H9 (cell line): ENCODE results near the gene QARS1. TPM values are rescaled to one million over a fixed set of nuclear protein-coding genes. Genes with fewer than 3 reads are reported as not detected.
A peak's percentile ranks its signal among the peaks of the same experiment; 100 is the strongest.

Experiments
- DNase-seq: peaks from one replicate; pipeline ENCODE4 v3.0.0-alpha.2; 2017
- H2AFZ ChIP-seq: one replicate; pipeline ENCODE4 v1.6.1; 2013; ENCODE audit warnings: mild to moderate bottlenecking, low read length, control low read depth, moderate library complexity
- H2AK5ac ChIP-seq: 2 replicates; pipeline ENCODE4 v1.6.1; 2013; ENCODE audit warnings: low read length, control low read depth, mixed read lengths; ENCODE audit not compliant: insufficient read length
- H2BK120ac ChIP-seq: one replicate; pipeline ENCODE4 v1.6.1; 2013; ENCODE audit warnings: low read depth, mild to moderate bottlenecking, low read length, control low read depth, inconsistent platforms; ENCODE audit not compliant: poor library complexity, severe bottlenecking
- H2BK12ac ChIP-seq: 2 replicates; pipeline ENCODE4 v1.6.1; 2013; ENCODE audit warnings: low read length, control low read depth, mixed read lengths, low read depth; ENCODE audit not compliant: insufficient read length
- H2BK15ac ChIP-seq: 2 replicates; pipeline ENCODE4 v1.6.1; 2013; ENCODE audit warnings: low read depth, low read length, control low read depth
- H2BK20ac ChIP-seq: one replicate; pipeline ENCODE4 v1.6.1; 2013; ENCODE audit warnings: low read depth, mild to moderate bottlenecking, low read length, control low read depth, inconsistent platforms; ENCODE audit not compliant: poor library complexity, severe bottlenecking
- H2BK5ac ChIP-seq: 2 replicates; pipeline ENCODE4 v1.6.1; 2013; ENCODE audit warnings: low read length, control low read depth, mixed read lengths; ENCODE audit not compliant: insufficient read length
- H3K14ac ChIP-seq: 2 replicates; pipeline ENCODE4 v1.6.1; 2013; ENCODE audit warnings: low read length, control low read depth; ENCODE audit not compliant: insufficient read depth
- H3K18ac ChIP-seq: 2 replicates; pipeline ENCODE4 v1.6.1; 2013; ENCODE audit warnings: low read depth, mild to moderate bottlenecking, mixed read lengths, low read length, control low read depth; ENCODE audit not compliant: insufficient read length
- H3K23ac ChIP-seq: 2 replicates; pipeline ENCODE4 v1.6.1; 2013; ENCODE audit warnings: low read length, control low read depth, mixed read lengths, low read depth; ENCODE audit not compliant: insufficient read length
- H3K23me2 ChIP-seq: 2 replicates; pipeline ENCODE4 v1.6.1; 2013; ENCODE audit warnings: low read depth, mild to moderate bottlenecking, mixed read lengths, low read length, control low read depth; ENCODE audit not compliant: insufficient read length, poor library complexity, severe bottlenecking
- H3K27ac ChIP-seq: 2 replicates; pipeline ENCODE4 v1.5.1; 2013; ENCODE audit warnings: low read length, control low read depth, mixed read lengths, low read depth; ENCODE audit not compliant: insufficient read length
- H3K27me3 ChIP-seq: 2 replicates; pipeline ENCODE4 v1.6.1; 2013; ENCODE audit warnings: low read length, control low read depth, inconsistent platforms; ENCODE audit not compliant: insufficient read depth
- H3K4ac ChIP-seq: 2 replicates; pipeline ENCODE4 v1.6.1; 2013; ENCODE audit warnings: low read depth, mild to moderate bottlenecking, control low read depth, inconsistent platforms, low read length, moderate library complexity
- H3K4me1 ChIP-seq: 2 replicates; pipeline ENCODE4 v1.6.1; 2013; ENCODE audit warnings: low read length, control low read depth, inconsistent platforms; ENCODE audit not compliant: insufficient read depth
- H3K4me2 ChIP-seq: 2 replicates; pipeline ENCODE4 v1.6.1; 2013; ENCODE audit warnings: low read length, control low read depth, mixed read lengths; ENCODE audit not compliant: insufficient read length, insufficient read depth
- H3K56ac ChIP-seq: 2 replicates; pipeline ENCODE4 v1.6.1; 2013; ENCODE audit warnings: low read depth, mild to moderate bottlenecking, mixed read lengths, low read length, control low read depth; ENCODE audit not compliant: insufficient read length
- H3K79me1 ChIP-seq: 2 replicates; pipeline ENCODE4 v1.6.1; 2013; ENCODE audit warnings: low read depth, mild to moderate bottlenecking, moderate library complexity, low read length, control low read depth, inconsistent platforms; ENCODE audit not compliant: insufficient read depth, poor library complexity, severe bottlenecking
- H3K79me2 ChIP-seq: 2 replicates; pipeline ENCODE4 v1.6.1; 2013; ENCODE audit warnings: low read length, control low read depth, inconsistent platforms; ENCODE audit not compliant: insufficient read depth
- H3K9ac ChIP-seq: 2 replicates; pipeline ENCODE4 v1.6.1; 2013; ENCODE audit warnings: low read length, control low read depth, mixed read lengths; ENCODE audit not compliant: insufficient read length; ENCODE audit errors: extremely low read depth
- H3K9me3 ChIP-seq: one replicate; pipeline ENCODE4 v1.6.1; 2013; ENCODE audit warnings: low read depth, low read length, inconsistent platforms; ENCODE audit not compliant: control insufficient read depth
- H3T11ph ChIP-seq: one replicate; pipeline ENCODE4 v1.6.1; 2013; ENCODE audit warnings: mild to moderate bottlenecking, low read length, control low read depth, inconsistent platforms
- H4K20me1 ChIP-seq: one replicate; pipeline ENCODE4 v1.6.1; 2013; ENCODE audit not compliant: control insufficient read depth, insufficient read length, insufficient read depth
- H4K5ac ChIP-seq: 2 replicates; pipeline ENCODE4 v1.6.1; 2013; ENCODE audit warnings: low read depth, mild to moderate bottlenecking, mixed read lengths, low read length, control low read depth; ENCODE audit not compliant: insufficient read length
- H4K8ac ChIP-seq: replicated peaks from 2 replicates; pipeline ENCODE4 v1.6.1; 2013; ENCODE audit warnings: low read length, control low read depth, mixed read lengths, low read depth; ENCODE audit not compliant: insufficient read length
- H4K91ac ChIP-seq: 2 replicates; pipeline ENCODE4 v1.6.1; 2013; ENCODE audit warnings: low read depth, mild to moderate bottlenecking, moderate library complexity, mixed read lengths, low read length, control low read depth; ENCODE audit not compliant: insufficient read length
- H3K27ac Mint-ChIP-seq, 3 experiments: 2 replicates in 2 of 3; 3 replicates in 1 of 3; pipeline ENCODE4 v1.8.0; 2020 to 2021; ENCODE audit warnings: mixed read lengths in 3 of 3, mild to moderate bottlenecking in 1 of 3, moderate library complexity in 1 of 3
- H3K27me3 Mint-ChIP-seq: 2 replicates; pipeline ENCODE4 v1.8.0; 2021; ENCODE audit warnings: low read depth, mild to moderate bottlenecking, moderate library complexity, mixed read lengths
- H3K36me3 Mint-ChIP-seq, 3 experiments: 2 replicates in 2 of 3; 3 replicates in 1 of 3; pipeline ENCODE4 v1.8.0; 2020 to 2021; ENCODE audit warnings: low read depth in 3 of 3, mixed read lengths in 3 of 3; ENCODE audit not compliant: insufficient read depth in 1 of 3
- H3K4me1 Mint-ChIP-seq, 2 experiments: 2 replicates each; pipeline ENCODE4 v1.8.0; 2020; ENCODE audit warnings: mixed read lengths in 2 of 2
- H3K4me3 Mint-ChIP-seq, 2 experiments: 2 replicates in 1 of 2; 3 replicates in 1 of 2; pipeline ENCODE4 v1.8.0; 2020 to 2021; ENCODE audit warnings: mild to moderate bottlenecking in 2 of 2, mixed read lengths in 2 of 2, moderate library complexity in 1 of 2
- H3K9me3 Mint-ChIP-seq, 2 experiments: 2 replicates in 1 of 2; 3 replicates in 1 of 2; pipeline ENCODE4 v1.8.0; 2020; ENCODE audit warnings: mild to moderate bottlenecking in 2 of 2, mixed read lengths in 2 of 2, moderate library complexity in 1 of 2
- WGBS: extraction: QIAGEN DNeasy Blood & Tissue Kit; methylation state at CpG from one replicate; pipeline ENCODE4 v1.1.7; 2013; ENCODE audit warnings: missing lambda C conversion rate, low lambda C conversion rate, mixed read lengths; ENCODE audit not compliant: insufficient read length; ENCODE audit errors: extremely low coverage; 5-methylcytosine and 5-hydroxymethylcytosine counted together
- total RNA-seq: library from RNA; stranded (reverse); gene quantifications from 2 replicates; pipeline ENCODE4 v1.2.1, GENCODE V29; 2021
- TF ChIP-seq, protein P1 (sequence below): fragments of 200-600 bp; sonication (generic); conservative IDR thresholded peaks from 3 replicates; pipeline ENCODE4 v1.8.0; 2021; ENCODE audit warnings: antibody characterized with exemption, mild to moderate bottlenecking

Gene QARS1
- total RNA-seq, 1 experiment from 2014 or later, result 390 TPM

DNA sequence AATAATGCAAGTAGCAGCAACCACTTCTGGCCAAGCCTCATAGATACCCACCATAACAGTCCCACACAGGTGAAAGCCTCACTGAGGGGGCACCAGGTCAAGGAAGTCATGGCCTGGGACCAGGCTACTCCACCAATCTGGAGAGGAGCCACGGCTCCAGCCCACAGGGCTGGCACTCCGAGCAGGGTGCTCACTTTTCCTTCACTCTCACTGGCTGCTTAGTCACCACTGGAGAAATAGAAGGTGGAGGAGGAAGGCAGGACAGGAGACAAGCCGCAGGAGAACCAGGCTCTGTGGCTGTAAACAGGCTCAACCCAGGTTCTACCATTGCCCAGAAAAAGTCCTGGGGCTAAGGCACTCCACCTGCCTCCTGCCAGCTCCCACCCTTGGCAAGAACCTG, 14.9 kb upstream of the QARS1 start:
- no peak overlapping the region for H3K27ac ChIP-seq
- no peak overlapping the region for H2AK5ac ChIP-seq
- H2BK120ac ChIP-seq, result no peak overlapping the region
- H2AFZ ChIP-seq, result no peak overlapping the region
- no peak overlapping the region for H3K18ac ChIP-seq
- no peak for DNase-seq
- H4K20me1 ChIP-seq, result peaks cover 2% of the 10 kb centered on the region
- no CpG with 5 or more reads among the region's 3 CpGs for WGBS
- H4K8ac ChIP-seq, result no peak overlapping the region
- no peak overlapping the region for H3K23ac ChIP-seq
- Mint-ChIP-seq H3K4me1 (peaks cover 4% of the 10 kb centered on the region in 2 experiments; a peak in 3 of 4 replicates), H3K4me3 (peak overlapping the region; percentile 81 to 91; a peak in 4 of 5 replicates), H3K27me3 (no peaks in the 10 kb centered on the region; the same call in 1 of the 2 replicates), H3K9me3 (no peaks in the 10 kb centered on the region), H3K36me3 (peaks cover 30 to 64% (median 53%) of the 10 kb centered on the region in 3 experiments), H3K27ac (no peak overlapping the region; a peak in 1 of 7 replicates)
- H3K27me3 ChIP-seq, result no peaks in the 10 kb centered on the region
- H2BK5ac ChIP-seq, result no peak overlapping the region
- H2BK15ac ChIP-seq, result no peak overlapping the region
- no peak overlapping the region for H2BK12ac ChIP-seq
- H3K14ac ChIP-seq, result no peak overlapping the region; the same call in 1 of the 2 replicates
- peaks cover 5% of the 10 kb centered on the region for H3K23me2 ChIP-seq
- no peak overlapping the region for H3K56ac ChIP-seq
- no peaks in the 10 kb centered on the region; the same call in 1 of the 2 replicates for H3K79me2 ChIP-seq
- H3K9ac ChIP-seq, result peak overlapping the region; percentile 80
- no peak overlapping the region for H3T11ph ChIP-seq
- H4K5ac ChIP-seq, result no peak overlapping the region
- H3K79me1 ChIP-seq, result peaks cover 4% of the 10 kb centered on the region
- TF ChIP-seq, protein P1, sequence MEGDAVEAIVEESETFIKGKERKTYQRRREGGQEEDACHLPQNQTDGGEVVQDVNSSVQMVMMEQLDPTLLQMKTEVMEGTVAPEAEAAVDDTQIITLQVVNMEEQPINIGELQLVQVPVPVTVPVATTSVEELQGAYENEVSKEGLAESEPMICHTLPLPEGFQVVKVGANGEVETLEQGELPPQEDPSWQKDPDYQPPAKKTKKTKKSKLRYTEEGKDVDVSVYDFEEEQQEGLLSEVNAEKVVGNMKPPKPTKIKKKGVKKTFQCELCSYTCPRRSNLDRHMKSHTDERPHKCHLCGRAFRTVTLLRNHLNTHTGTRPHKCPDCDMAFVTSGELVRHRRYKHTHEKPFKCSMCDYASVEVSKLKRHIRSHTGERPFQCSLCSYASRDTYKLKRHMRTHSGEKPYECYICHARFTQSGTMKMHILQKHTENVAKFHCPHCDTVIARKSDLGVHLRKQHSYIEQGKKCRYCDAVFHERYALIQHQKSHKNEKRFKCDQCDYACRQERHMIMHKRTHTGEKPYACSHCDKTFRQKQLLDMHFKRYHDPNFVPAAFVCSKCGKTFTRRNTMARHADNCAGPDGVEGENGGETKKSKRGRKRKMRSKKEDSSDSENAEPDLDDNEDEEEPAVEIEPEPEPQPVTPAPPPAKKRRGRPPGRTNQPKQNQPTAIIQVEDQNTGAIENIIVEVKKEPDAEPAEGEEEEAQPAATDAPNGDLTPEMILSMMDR, result no peak
- peak overlapping the region; percentile 95 for H3K4me2 ChIP-seq
- H4K91ac ChIP-seq, result no peak overlapping the region
- H3K4ac ChIP-seq, result no peak overlapping the region
- no peaks in the 10 kb centered on the region for H3K9me3 ChIP-seq
- no peak overlapping the region for H2BK20ac ChIP-seq
- 0 out of 2 replicates have a peak, but pooled peaks cover 2% of the 10 kb centered on the region for H3K4me1 ChIP-seq
